Hepatocyte (in vitro differentiated cells): Measurements from ENCODE around the gene ZNF569.

Experiments used
- EZH2 ChIP-seq: fragments of 200-600 bp; sonication (generic); IDR thresholded peaks from 2 replicates; pipeline ENCODE4 v1.6.1; 2016; ENCODE audit warnings: antibody characterized with exemption, mild to moderate bottlenecking, borderline replicate concordance
- EZH2phosphoT487 ChIP-seq: fragments of 200-600 bp; sonication (generic); IDR thresholded peaks from one replicate; pipeline ENCODE4 v1.6.1; 2018; ENCODE audit warnings: antibody characterized with exemption, mild to moderate bottlenecking, low read depth, moderate library complexity; ENCODE audit not compliant: unreplicated experiment, severe bottlenecking
- TF ChIP-seq, protein P1 (sequence below): fragments of 200-600 bp; sonication (generic); IDR thresholded peaks from 2 replicates; pipeline ENCODE4 v1.5.1; 2016; ENCODE audit warnings: antibody characterized with exemption, mild to moderate bottlenecking; ENCODE audit not compliant: poor library complexity

DNA sequence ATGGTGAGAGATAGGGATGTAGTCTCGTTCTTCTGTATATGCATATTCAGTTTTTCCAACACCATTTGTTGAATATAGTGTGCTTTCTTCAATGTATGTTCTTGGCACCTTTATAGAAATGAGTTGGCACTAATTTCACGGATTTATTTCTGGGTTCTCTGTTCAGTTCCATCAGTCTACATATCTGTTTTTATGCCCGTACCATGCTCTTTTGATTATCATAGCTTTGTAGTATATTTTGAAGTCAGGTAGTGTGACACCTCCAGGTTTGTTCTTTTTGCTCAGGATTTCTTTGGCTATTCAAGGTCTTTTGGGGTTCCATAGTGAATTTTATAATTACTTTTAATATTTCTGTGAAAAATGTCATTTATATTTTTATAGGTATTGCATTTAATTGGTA lies 25.0 kb upstream of the ZNF569 start:
- TF ChIP-seq, protein P1, sequence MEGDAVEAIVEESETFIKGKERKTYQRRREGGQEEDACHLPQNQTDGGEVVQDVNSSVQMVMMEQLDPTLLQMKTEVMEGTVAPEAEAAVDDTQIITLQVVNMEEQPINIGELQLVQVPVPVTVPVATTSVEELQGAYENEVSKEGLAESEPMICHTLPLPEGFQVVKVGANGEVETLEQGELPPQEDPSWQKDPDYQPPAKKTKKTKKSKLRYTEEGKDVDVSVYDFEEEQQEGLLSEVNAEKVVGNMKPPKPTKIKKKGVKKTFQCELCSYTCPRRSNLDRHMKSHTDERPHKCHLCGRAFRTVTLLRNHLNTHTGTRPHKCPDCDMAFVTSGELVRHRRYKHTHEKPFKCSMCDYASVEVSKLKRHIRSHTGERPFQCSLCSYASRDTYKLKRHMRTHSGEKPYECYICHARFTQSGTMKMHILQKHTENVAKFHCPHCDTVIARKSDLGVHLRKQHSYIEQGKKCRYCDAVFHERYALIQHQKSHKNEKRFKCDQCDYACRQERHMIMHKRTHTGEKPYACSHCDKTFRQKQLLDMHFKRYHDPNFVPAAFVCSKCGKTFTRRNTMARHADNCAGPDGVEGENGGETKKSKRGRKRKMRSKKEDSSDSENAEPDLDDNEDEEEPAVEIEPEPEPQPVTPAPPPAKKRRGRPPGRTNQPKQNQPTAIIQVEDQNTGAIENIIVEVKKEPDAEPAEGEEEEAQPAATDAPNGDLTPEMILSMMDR = no peak
- TF ChIP-seq EZH2phosphoT487 = no peak
- no peak for TF ChIP-seq EZH2
